Mucosa of stomach (tissue), 1 donor: Measurements from ENCODE around the gene SLC39A2.
"Not testable (repeated sequence)": the region's sequence is repeated elsewhere in the genome, so short reads cannot be mapped to it uniquely, and the experiment has no call there.

Source experiments
- H3K27me3 ChIP-seq: one replicate; pipeline ENCODE4 v1.7.0; 2013; ENCODE audit warnings: mild to moderate bottlenecking, low read length; ENCODE audit not compliant: control insufficient read depth, insufficient read depth
- H3K36me3 ChIP-seq: one replicate; pipeline ENCODE4 v1.7.0; 2013; ENCODE audit warnings: low read length; ENCODE audit not compliant: control insufficient read depth, insufficient read depth
- H3K4me1 ChIP-seq: one replicate; pipeline ENCODE4 v1.7.0; 2013; ENCODE audit warnings: mild to moderate bottlenecking, low read length; ENCODE audit not compliant: control insufficient read depth, insufficient read depth
- H3K4me3 ChIP-seq: one replicate; pipeline ENCODE4 v1.7.0; 2013; ENCODE audit warnings: low read length
- H3K9ac ChIP-seq: one replicate; pipeline ENCODE4 v1.7.0; 2013; ENCODE audit warnings: mild to moderate bottlenecking, low read length, moderate library complexity
- H3K9me3 ChIP-seq: one replicate; pipeline ENCODE4 v1.7.0; 2013; ENCODE audit warnings: mild to moderate bottlenecking, low read length, moderate library complexity; ENCODE audit not compliant: control insufficient read depth
- donor health status: Pancreatic carcinoma.

SLC39A2 gene

DNA sequence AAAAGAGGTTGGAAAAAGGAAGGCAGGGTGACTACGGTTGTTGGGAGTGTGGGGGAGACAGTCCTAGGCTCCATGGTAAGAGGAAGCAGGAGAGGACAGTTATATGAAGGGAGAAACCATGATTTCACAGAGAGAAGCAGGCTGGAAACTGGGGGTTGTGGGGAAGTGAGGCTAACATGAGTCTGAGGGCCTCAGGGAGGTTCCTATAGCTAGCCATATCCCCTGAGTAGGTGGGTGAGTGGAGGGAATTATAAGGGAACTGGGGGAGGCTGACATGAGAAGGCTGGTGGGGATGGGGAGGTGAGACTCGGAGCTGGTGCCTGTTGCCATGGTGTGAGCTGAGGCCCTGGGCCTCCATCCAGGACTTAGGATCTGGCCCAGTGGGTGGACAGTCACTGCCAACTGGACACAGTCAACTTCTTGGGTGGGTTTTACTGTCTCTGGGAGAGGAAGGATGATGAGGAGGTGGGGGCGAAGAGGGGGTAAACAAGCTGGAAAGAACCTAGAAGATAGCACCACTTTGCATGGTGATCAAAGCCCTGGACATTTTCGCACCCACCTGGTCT lies 34.1 kb downstream of the SLC39A2 start:
- no peaks in the 10 kb centered on the region for H3K9me3 ChIP-seq
- H3K9ac ChIP-seq, result no peak overlapping the region
- peaks cover under 1% of the 10 kb centered on the region for H3K4me1 ChIP-seq
- H3K27me3 ChIP-seq, result no peaks in the 10 kb centered on the region
- H3K36me3 ChIP-seq, result no peaks in the 10 kb centered on the region
- H3K4me3 ChIP-seq, result no peak overlapping the region

DNA sequence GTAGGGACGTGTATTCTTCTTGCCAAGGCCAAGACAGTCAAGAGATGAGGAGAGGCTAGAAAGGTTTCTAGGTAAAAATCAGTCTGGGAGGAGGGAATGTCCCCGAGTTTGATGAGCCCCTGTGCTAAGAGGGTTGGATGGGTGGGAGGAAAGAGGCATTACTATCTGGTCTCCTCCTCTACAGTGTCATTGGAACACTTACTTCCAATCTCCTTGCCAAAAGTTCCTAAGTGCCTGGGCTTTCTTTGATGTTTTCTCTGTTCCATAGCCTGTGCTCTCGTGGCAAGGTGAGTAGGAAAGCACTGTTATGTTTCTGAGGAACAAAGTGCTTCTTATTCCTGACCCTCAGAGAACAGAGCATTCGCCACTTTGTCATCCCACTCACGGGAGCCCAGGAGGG lies 35.6 kb downstream of the SLC39A2 start, which contains the start of gene RNASE13:
Gene RNASE13, minus strand, starts transcription at position 101 of the 400 bp plus-strand sequence. CDS start 519 bp downstream, outside the sequence.
- Histone ChIP-seq H3K4me1 (peaks cover 15% of the 10 kb centered on the region), H3K36me3 (no peaks in the 10 kb centered on the region), H3K9me3 (no peaks in the 10 kb centered on the region), H3K4me3 (no peak within 1 kb of the TSS), H3K27me3 (no peaks in the 10 kb centered on the region), H3K9ac (no peak within 1 kb of the TSS)

GRCh38 chr14:21036751-21037150 lies 37.7 kb downstream of the SLC39A2 start:
- H3K9ac ChIP-seq, result no peak overlapping the region
- H3K27me3 ChIP-seq, result no peaks in the 10 kb centered on the region
- H3K4me1 ChIP-seq, result peaks cover 17% of the 10 kb centered on the region

GRCh38 chr14:21037156-21037555 lies 38.1 kb downstream of the SLC39A2 start:
- no peaks in the 10 kb centered on the region for H3K36me3 ChIP-seq
- no peaks in the 10 kb centered on the region for H3K27me3 ChIP-seq
- H3K4me3 ChIP-seq, result no peak overlapping the region
- no peaks in the 10 kb centered on the region for H3K9me3 ChIP-seq
- no peak overlapping the region for H3K9ac ChIP-seq
- H3K4me1 ChIP-seq, result peaks cover 17% of the 10 kb centered on the region

More at GRCh38 chr14:21036751-21037150, 37.7 kb downstream of the SLC39A2 start:
- H3K9me3 ChIP-seq, result no peaks in the 10 kb centered on the region
- H3K4me3 ChIP-seq, result no peak overlapping the region
- no peaks in the 10 kb centered on the region for H3K36me3 ChIP-seq

- Histone ChIP-seq H3K9ac (peak overlapping the region; percentile 40), H3K4me1 (peaks cover 24% of the 10 kb centered on the region), H3K36me3 (no peaks in the 10 kb centered on the region), H3K9me3 (no peaks in the 10 kb centered on the region), H3K4me3 (no peak overlapping the region), H3K27me3 (no peaks in the 10 kb centered on the region)
Measured at GRCh38 chr14:21038441-21039422, 39.6 kb downstream of the SLC39A2 start.

GRCh38 chr14:21039585-21040369 lies 40.7 kb downstream of the SLC39A2 start:
- Histone ChIP-seq H3K9me3 (no peaks in the 10 kb centered on the region), H3K4me1 (peaks cover 24% of the 10 kb centered on the region), H3K27me3 (no peaks in the 10 kb centered on the region), H3K9ac (peak overlapping the region; percentile 40), H3K36me3 (no peaks in the 10 kb centered on the region), H3K4me3 (no peak overlapping the region)

- no peaks in the 10 kb centered on the region for H3K36me3 ChIP-seq
- no peaks in the 10 kb centered on the region for H3K27me3 ChIP-seq
- H3K9me3 ChIP-seq, result no peaks in the 10 kb centered on the region
- peaks cover 24% of the 10 kb centered on the region for H3K4me1 ChIP-seq
- no peak overlapping the region for H3K9ac ChIP-seq
- H3K4me3 ChIP-seq, result no peak overlapping the region
Measured at GRCh38 chr14:21040370-21040925, 41.4 kb downstream of the SLC39A2 start.

GRCh38 chr14:21040941-21041340 lies 41.8 kb downstream of the SLC39A2 start:
- not testable (repeated sequence) for H3K9me3 ChIP-seq, H3K27me3 ChIP-seq, H3K4me3 ChIP-seq, H3K9ac ChIP-seq, H3K36me3 ChIP-seq
- H3K4me1 ChIP-seq, result peaks cover 24% of the 10 kb centered on the region

- Histone ChIP-seq H3K9ac (no peak within 1 kb of the TSS), H3K4me3 (no peak within 1 kb of the TSS), H3K9me3 (no peaks in the 10 kb centered on the region), H3K36me3 (no peaks in the 10 kb centered on the region), H3K27me3 (no peaks in the 10 kb centered on the region), H3K4me1 (peaks cover 24% of the 10 kb centered on the region)
Measured at GRCh38 chr14:21041676-21042433, 42.8 kb downstream of the SLC39A2 start, which contains the start of gene RNASE7. TSS of gene RNASE7 (plus strand) at chr14:21042362. CDS start at chr14:21042993, 631 bp downstream.

GRCh38 chr14:21042918-21043317 lies 43.8 kb downstream of the SLC39A2 start:
- peaks cover 29% of the 10 kb centered on the region for H3K4me1 ChIP-seq
- H3K4me3 ChIP-seq, result no peak overlapping the region
- H3K36me3 ChIP-seq, result no peaks in the 10 kb centered on the region
- no peaks in the 10 kb centered on the region for H3K27me3 ChIP-seq
- no peaks in the 10 kb centered on the region for H3K9me3 ChIP-seq
- H3K9ac ChIP-seq, result no peak overlapping the region

DNA sequence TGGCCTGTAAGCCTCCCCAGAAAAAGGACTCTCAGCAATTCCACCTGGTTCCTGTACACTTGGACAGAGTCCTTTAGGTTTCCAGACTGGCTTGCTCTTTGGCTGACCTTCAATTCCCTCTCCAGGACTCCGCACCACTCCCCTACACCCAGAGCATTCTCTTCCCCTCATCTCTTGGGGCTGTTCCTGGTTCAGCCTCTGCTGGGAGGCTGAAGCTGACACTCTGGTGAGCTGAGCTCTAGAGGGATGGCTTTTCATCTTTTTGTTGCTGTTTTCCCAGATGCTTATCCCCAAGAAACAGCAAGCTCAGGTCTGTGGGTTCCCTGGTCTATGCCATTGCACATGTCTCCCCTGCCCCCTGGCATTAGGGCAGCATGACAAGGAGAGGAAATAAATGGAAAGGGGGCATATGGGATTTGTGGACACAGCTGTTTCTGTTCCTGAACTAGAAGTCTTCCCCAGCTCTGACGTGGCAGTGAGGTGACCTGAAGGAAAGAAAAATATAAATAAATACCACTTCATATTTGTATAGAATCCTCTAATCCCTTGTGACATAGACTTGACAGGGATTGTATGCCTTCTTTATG lies 44.4 kb downstream of the SLC39A2 start:
- Histone ChIP-seq H3K4me1 (peaks cover 32% of the 10 kb centered on the region), H3K9ac (no peak overlapping the region), H3K9me3 (no peaks in the 10 kb centered on the region), H3K27me3 (no peaks in the 10 kb centered on the region), H3K36me3 (no peaks in the 10 kb centered on the region), H3K4me3 (no peak overlapping the region)
